Right hindlimb (tissue), 1 donor: Measurements from ENCODE around the gene IQSEC1.

Experiments
- DNase-seq: peaks from one replicate; pipeline ENCODE4 v3.0.0-alpha.2; 2018

IQSEC1 gene

GRCh38 chr3:12924437-12924836 is 148.8 kb downstream of the IQSEC1 start:
- DNase-seq: no peak

GRCh38 chr3:12922881-12923431 is 150.3 kb downstream of the IQSEC1 start:
- DNase-seq: no peak

GRCh38 chr3:12922306-12922705 is 150.9 kb downstream of the IQSEC1 start:
- DNase-seq: no peak

GRCh38 chr3:12921736-12922135 is 151.5 kb downstream of the IQSEC1 start:
- no peak for DNase-seq

GRCh38 chr3:12920967-12921366 is 152.3 kb downstream of the IQSEC1 start:
- DNase-seq: no peak

- DNase-seq: no peak
These were observed 154.0 kb downstream of the IQSEC1 start for GRCh38 chr3:12919205-12919604.

- no peak for DNase-seq
These were observed 155.0 kb downstream of the IQSEC1 start for GRCh38 chr3:12918231-12918630.

GRCh38 chr3:12916159-12916558 is 157.1 kb downstream of the IQSEC1 start:
- DNase-seq: peak; percentile 57

- no peak for DNase-seq
These were observed 159.1 kb downstream of the IQSEC1 start for GRCh38 chr3:12914088-12914487.

GRCh38 chr3:12911881-12912415 is 161.3 kb downstream of the IQSEC1 start:
- no peak for DNase-seq

GRCh38 chr3:12910356-12911099 is 162.7 kb downstream of the IQSEC1 start:
- no peak for DNase-seq

GRCh38 chr3:12909710-12910109 is 163.5 kb downstream of the IQSEC1 start:
- DNase-seq: no peak

- DNase-seq: no peak
These were observed 164.4 kb downstream of the IQSEC1 start for GRCh38 chr3:12908859-12909258.

- no peak for DNase-seq
These were observed 165.0 kb downstream of the IQSEC1 start for GRCh38 chr3:12908136-12908730.

- DNase-seq: no peak
These were observed 165.5 kb downstream of the IQSEC1 start for GRCh38 chr3:12907729-12908128.

GRCh38 chr3:12907296-12907695 is 165.9 kb downstream of the IQSEC1 start:
- DNase-seq: no peak

GRCh38 chr3:12906916-12907290 is 166.3 kb downstream of the IQSEC1 start:
- DNase-seq: no peak

GRCh38 chr3:12906141-12906915 is 166.9 kb downstream of the IQSEC1 start:
- no peak for DNase-seq

- DNase-seq: no peak
These were observed 167.7 kb downstream of the IQSEC1 start for GRCh38 chr3:12905316-12906071.

GRCh38 chr3:12904951-12905315 is 168.3 kb downstream of the IQSEC1 start:
- DNase-seq: no peak

- DNase-seq: no peak
These were observed 169.3 kb downstream of the IQSEC1 start for GRCh38 chr3:12903881-12904280.

GRCh38 chr3:12903000-12903800 is 170.0 kb downstream of the IQSEC1 start:
- DNase-seq: no peak
